Stomach (tissue), 4 donors: ENCODE measurements around the gene PARP8.

Experiments used
- CTCF ChIP-seq, 7 experiments: fragments of 450-650 bp in 4 of 7; fragments of 200-600 bp in 3 of 7; sonication (generic) in 3 of 7; IDR thresholded peaks; one replicate each; pipeline ENCODE4 v1.5.1; 2016 to 2019; ENCODE audit warnings: antibody characterized with exemption in 7 of 7, control low read depth in 2 of 7, mild to moderate bottlenecking in 1 of 7
- EP300 ChIP-seq: sonication (generic); formaldehyde crosslinking; IDR thresholded peaks from one replicate; pipeline ENCODE4 v1.6.1; 2017; ENCODE audit warnings: antibody characterized with exemption
- POLR2AphosphoS5 ChIP-seq, 3 donors: sonication (generic); formaldehyde crosslinking; IDR thresholded peaks; one replicate each; pipeline ENCODE4 v1.6.1; 2016; ENCODE audit warnings: antibody characterized with exemption in 3 of 3

- TF ChIP-seq CTCF (IDR thresholded peaks at IDR 0.05) (no peak), POLR2AphosphoS5 (IDR thresholded peaks at IDR 0.05) (no peak), EP300 (no peak)
Observed at GRCh38 chr5:50653946-50654345, 12.5 kb upstream of the PARP8 start.
